DMS153 (cell line): ENCODE results near the gene ASAH2.
"Not testable (repeated sequence)": the region's sequence is repeated elsewhere in the genome, so short reads cannot be mapped to it uniquely, and the experiment has no call there.

ENCODE experiments used
- DNase-seq: peaks from one replicate; lab custom pipeline; 2025; lab: John Stamatoyannopoulos, UW

The ASAH2 gene

GRCh38 chr10:50254479-50254878, 3.2 kb upstream of the ASAH2 start:
- no peak for DNase-seq

- DNase-seq = no peak
These were observed 1.0 kb downstream of the ASAH2 start for GRCh38 chr10:50250096-50250854.

GRCh38 chr10:50248598-50248997, 2.7 kb downstream of the ASAH2 start:
- no peak for DNase-seq

GRCh38 chr10:50248062-50248461, 3.3 kb downstream of the ASAH2 start:
- DNase-seq = no peak

- DNase-seq = no peak
These were observed 7.1 kb downstream of the ASAH2 start for GRCh38 chr10:50244201-50244600.

- no peak for DNase-seq
These were observed 8.5 kb downstream of the ASAH2 start for GRCh38 chr10:50242777-50243176.

- DNase-seq = not testable (repeated sequence)
These were observed 9.8 kb downstream of the ASAH2 start for GRCh38 chr10:50241478-50241877.

- peak; percentile 49 for DNase-seq
These were observed 16.8 kb downstream of the ASAH2 start for GRCh38 chr10:50234486-50234885.

GRCh38 chr10:50232261-50232639, 19.1 kb downstream of the ASAH2 start:
- no peak for DNase-seq

GRCh38 chr10:50231515-50232260, 19.6 kb downstream of the ASAH2 start:
- DNase-seq = no peak

GRCh38 chr10:50229460-50229859, 21.9 kb downstream of the ASAH2 start:
- no peak for DNase-seq

- no peak for DNase-seq
These were observed 22.6 kb downstream of the ASAH2 start for GRCh38 chr10:50228672-50229071.

- DNase-seq = no peak
These were observed 24.7 kb downstream of the ASAH2 start for GRCh38 chr10:50226610-50227009.

GRCh38 chr10:50224330-50224952, 26.9 kb downstream of the ASAH2 start:
- peak; percentile 61 for DNase-seq

- DNase-seq = no peak
These were observed 29.1 kb downstream of the ASAH2 start for GRCh38 chr10:50222199-50222598.

GRCh38 chr10:50221470-50221869, 29.8 kb downstream of the ASAH2 start:
- no peak for DNase-seq

- no peak for DNase-seq
These were observed 31.7 kb downstream of the ASAH2 start for GRCh38 chr10:50219646-50220045.

GRCh38 chr10:50219200-50219599, 32.1 kb downstream of the ASAH2 start:
- DNase-seq = no peak

- DNase-seq = peak; percentile 97
These were observed 34.4 kb downstream of the ASAH2 start for GRCh38 chr10:50216894-50217293.

GRCh38 chr10:50216418-50216817, 34.9 kb downstream of the ASAH2 start:
- DNase-seq = peak; percentile 71

- DNase-seq = no peak
These were observed 39.6 kb downstream of the ASAH2 start for GRCh38 chr10:50211670-50212069.

- no peak for DNase-seq
These were observed 40.4 kb downstream of the ASAH2 start for GRCh38 chr10:50210876-50211275.
